GM12875 (cell line): Measurements from ENCODE around the gene SLIT2.

Experiments used
- H3K4me3 ChIP-seq: one replicate; pipeline ENCODE4 v1.5.1; 2011; ENCODE audit warnings: low read depth, low read length, control low read depth
- TF ChIP-seq, protein P1 (sequence below): IDR thresholded peaks from 2 replicates; pipeline ENCODE4 v1.5.1; 2011; ENCODE audit warnings: low read depth, mild to moderate bottlenecking, control low read depth, inconsistent platforms, low read length, moderate library complexity, borderline replicate concordance; ENCODE audit not compliant: insufficient read depth

Gene SLIT2

DNA sequence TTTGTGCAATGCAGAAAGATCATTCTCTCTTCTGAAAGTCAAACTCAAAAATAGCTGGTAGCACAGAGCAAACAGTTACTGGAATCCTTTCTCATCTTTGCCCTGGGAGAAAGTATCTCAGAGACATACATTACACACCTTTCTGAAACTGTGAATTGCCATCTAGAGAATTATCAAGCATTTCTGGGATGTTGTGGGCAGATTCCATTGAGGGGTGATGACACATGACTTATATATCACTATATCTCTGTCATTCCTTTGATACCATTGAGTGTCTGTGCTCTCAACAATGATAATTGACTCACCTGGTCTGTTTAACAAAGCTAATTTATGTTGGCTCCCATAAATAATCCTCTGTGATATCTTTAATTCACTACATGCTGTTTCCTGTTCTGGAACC lies 13.0 kb downstream of the SLIT2 start:
- TF ChIP-seq, protein P1, sequence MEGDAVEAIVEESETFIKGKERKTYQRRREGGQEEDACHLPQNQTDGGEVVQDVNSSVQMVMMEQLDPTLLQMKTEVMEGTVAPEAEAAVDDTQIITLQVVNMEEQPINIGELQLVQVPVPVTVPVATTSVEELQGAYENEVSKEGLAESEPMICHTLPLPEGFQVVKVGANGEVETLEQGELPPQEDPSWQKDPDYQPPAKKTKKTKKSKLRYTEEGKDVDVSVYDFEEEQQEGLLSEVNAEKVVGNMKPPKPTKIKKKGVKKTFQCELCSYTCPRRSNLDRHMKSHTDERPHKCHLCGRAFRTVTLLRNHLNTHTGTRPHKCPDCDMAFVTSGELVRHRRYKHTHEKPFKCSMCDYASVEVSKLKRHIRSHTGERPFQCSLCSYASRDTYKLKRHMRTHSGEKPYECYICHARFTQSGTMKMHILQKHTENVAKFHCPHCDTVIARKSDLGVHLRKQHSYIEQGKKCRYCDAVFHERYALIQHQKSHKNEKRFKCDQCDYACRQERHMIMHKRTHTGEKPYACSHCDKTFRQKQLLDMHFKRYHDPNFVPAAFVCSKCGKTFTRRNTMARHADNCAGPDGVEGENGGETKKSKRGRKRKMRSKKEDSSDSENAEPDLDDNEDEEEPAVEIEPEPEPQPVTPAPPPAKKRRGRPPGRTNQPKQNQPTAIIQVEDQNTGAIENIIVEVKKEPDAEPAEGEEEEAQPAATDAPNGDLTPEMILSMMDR: no peak
- no peak overlapping the region for H3K4me3 ChIP-seq

DNA sequence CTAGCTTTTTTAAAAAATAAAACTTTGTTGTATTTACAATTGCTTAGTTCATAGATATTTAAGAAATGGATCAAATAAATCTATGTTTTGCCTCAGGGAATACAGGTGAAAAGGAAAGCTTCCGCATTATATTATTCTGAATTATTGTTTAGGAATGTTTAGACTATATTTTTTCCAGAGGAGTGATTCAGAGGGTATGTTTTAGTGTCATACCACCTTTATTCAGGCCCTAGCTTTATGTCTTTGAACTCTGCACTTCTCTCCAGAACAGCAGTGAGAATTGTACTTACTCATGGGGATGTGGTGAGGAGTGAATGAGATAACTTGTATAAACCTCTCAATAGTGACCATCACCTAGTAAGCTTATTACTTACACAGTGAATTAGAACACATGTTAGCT lies 14.0 kb downstream of the SLIT2 start:
- TF ChIP-seq, protein P1: no peak
- no peak overlapping the region for H3K4me3 ChIP-seq

DNA sequence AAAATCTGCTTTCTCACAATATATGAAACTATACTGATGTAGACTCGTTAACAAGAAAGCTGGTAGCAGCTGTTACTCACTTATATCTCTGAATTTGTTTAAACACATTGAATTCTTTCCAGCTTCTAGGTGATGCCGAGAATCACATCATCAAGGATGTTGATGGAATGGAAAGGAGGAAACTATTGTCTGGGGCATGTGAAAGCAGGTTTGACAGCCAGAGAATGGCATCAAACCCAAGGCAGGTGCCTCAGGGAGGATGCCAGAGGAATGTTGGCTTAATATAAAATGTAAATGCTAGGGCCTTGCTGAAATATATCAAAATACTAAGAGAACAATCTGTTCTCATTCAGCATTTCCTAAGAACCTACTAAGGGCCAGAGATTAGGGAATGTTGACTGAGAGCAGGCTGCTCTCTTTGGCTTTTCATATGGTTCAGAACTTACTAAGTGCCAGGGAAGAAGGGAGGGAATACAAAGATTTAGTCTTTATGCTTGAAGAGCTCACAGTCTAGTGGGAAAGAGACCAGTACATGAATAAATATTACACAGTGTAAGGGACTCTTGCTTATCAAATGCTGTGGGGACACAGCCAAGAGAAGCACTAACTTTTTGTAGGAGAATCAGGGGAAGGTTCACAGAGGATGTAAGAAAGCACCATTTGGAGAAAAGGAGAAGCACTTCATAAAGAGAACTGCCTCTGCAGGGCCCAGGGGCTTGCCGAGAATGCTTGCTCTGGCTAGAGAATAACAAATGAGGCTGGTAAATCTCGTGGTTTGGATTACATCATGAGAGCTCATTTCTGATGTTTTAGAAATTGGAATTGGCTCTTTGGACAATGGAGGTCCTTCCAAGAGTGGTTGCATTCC lies 14.7 kb downstream of the SLIT2 start:
- TF ChIP-seq, protein P1: no peak
- no peak overlapping the region for H3K4me3 ChIP-seq

DNA sequence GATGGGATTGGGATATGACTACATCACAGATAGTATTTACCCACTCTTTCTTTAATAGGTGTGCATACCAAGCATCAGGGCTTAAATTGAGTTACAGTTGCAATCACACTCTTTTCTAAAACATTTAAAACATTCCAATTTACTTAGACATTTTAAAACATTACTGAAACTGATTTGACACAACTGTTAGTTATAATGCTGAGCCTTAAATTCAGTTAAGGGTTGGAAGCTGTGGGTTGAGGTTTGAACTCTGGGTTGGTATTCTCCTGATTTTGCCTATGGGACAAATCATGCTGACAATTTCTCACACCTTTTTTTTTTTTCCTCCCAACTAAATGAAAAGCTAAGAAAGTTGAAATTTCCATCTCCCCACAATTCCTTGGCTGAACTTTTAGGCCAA lies 16.3 kb downstream of the SLIT2 start:
- H3K4me3 ChIP-seq: no peak overlapping the region
- TF ChIP-seq, protein P1: no peak

DNA sequence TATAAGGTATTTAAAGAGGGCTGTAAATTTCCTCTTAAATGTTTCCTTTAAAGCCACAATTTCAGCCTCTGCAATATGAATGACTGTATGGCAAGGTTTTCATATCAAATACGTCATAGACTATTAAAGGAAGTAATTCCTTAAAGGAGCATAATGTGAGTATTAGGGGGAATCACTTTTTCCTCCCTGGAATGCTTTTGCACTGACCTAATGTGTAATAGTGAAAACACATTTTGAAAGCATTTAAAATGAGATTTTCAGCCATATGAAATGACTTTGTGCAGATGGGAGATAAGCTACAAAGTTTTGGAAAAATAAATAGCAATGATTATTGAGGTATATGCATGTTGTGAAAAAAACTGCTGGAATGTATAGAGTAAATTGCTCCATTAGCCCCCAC lies 17.6 kb downstream of the SLIT2 start:
- TF ChIP-seq, protein P1: no peak
- H3K4me3 ChIP-seq: no peak overlapping the region

DNA sequence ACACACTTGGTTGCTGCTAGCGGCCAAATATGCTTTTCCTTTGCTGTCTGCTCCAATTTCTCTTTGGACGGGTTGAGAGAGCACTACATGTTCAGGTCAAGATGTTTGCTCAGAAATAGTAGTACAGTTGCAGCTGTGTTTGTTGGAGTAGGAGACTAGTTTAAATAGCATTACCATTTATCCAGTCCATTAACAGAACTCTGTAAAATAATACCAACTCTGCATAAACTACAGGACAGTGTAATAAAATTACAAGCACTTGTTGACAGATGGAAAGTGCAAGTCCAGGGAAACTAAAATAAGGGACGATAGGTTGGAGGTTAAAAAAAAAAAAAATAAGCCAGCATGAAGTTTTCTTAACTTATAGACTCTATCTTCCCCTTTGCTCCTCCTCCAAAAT lies 20.2 kb downstream of the SLIT2 start:
- TF ChIP-seq, protein P1: no peak
- H3K4me3 ChIP-seq: no peak overlapping the region

DNA sequence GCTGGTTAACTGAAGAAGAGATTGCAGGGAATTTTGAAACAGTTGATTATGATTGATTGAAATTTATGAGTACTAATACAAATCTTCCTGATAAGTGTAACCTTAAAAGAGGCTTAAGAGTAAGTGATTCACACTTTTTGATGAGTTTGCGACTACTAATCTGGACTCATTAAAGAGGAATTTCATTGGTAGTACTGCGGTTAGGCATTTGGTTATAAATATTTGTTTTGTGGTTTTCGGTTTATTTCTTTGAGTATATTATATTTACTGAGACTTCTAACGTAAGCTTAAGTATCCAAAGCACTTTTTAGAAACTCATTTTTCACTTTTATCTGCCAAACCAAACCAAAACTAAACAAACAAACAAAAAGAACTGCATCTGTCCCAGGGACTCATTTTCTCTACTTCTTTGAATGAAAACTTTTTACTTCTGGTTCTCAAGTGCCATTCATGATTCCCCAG lies 20.7 kb downstream of the SLIT2 start:
- TF ChIP-seq, protein P1: no peak
- no peak overlapping the region for H3K4me3 ChIP-seq
